Stimulated activated CD4-positive, alpha-beta T cell treated with anti-CD3 and anti-CD28 coated beads, TNF-alpha, amount 100 ng/mL, for 4 hours (primary cell): ENCODE data around the gene HSPA12A.

Source experiments
- DNase-seq, 3 experiments: peaks; one replicate each; pipeline ENCODE4 v3.0.0-alpha.2; 2020; ENCODE audit warnings: low read depth in 3 of 3

HSPA12A gene

DNA sequence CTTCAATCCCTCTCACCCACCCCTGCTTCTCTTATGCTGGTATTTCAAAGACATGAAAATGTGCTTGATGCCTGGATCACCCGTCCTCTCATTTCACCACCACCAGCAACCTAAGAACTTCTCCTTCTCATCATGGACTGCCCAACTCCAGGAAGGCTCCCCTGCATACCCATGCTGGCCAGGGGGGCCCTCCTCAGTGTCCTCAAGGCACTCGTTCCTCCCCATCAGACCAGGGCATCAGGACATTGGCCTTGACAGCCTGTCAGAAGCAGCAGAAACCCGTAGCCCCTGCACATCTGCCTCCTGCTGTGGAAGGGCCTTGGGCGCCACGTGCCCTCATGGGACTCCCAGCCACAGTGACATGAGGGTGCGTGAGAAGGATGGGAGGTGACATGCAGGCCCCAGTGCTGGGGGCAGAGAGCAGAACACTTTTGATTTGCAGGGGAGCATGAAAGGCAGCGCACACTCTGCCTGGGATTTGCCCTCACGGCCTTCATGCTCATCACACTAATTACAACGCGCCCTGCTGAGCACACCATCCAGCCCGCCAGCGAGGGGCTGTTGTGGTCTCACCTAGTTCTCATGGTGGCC lies 1.9 kb upstream of the HSPA12A start:
- no peak for DNase-seq

DNA sequence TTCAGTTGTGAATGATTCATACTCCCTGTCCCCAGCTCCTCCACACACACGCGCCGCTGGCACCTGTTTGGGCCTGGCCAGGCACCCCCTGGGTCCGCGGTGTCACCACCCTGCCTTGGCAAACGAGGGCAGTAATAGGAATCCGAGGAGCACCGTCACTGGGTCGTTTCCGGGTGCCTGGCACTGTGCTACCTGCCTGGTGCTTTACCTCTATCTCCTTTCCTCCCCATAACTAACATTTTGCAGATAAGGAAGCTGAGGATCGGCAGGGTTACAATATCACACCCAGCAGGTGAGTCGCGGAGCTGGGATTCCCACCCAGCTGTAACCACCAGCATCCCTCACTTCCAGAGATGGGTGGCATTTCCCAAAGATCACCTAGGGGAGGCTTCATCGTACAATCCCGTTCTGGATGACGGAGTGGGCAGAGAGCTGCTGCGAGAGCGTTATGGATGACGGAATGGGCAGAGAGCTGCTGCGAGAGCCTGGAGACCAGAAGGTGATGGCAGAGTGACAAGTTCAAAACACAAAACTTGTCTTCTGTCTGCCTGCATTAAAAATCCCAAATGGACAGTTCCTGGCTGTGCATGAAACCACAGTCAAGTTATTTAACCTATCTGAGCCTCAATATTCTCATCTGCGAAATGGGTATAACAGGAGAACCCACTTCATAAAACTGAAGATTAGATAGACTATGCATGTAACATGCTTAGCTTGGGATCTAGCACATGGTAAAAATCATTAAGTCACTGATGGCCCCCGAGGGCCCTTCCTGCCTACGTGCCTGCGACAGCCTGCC lies 1.1 kb upstream of the HSPA12A start:
- no peak for DNase-seq

DNA sequence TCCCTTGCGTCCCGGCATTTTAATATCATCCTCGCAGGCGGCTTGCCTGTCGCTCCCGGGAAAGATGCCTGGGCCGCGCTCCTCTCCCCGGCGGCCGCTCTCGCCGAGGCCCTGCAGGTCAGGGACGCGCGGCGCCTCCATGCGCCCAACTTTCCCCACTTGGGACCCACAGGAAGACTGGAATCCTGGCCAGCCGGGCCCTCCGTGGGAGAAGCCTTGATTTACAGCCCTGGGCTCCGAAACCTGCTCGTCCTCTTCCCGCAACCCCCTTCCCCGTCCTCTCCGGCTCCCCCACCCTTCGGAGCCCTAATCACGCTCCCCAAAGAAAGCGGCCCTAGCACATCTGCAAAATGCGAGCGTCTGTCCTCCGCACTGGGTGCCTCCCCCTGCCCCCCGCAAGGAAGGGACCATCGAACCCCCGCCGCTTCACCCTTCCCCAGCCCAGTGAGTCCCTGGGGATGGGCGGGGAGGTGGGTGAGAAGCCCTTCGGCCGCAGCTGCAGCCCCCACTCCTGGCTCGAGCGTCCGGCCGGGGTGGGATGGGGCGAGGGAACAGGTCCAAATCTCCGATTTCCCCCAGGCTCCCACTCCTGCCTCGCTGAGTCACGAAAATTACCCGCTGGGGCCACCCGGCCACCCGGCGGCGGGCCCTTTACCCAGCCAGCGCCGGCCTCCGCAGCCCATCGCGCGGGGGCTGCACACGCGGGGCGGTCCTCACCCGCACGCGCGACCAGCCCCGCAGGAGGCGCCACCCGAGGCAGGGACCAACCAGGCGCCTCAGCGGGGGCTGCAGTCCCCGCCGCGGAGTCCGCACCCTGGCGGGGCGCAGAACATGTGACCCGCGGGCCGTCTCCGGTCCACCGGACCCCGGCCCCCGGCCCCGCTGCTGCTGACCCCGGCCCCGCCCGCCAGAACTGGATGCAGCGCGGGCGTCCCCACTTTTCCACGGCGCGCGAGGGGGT lies 695 bp downstream of the HSPA12A start:
- no peak for DNase-seq

DNA sequence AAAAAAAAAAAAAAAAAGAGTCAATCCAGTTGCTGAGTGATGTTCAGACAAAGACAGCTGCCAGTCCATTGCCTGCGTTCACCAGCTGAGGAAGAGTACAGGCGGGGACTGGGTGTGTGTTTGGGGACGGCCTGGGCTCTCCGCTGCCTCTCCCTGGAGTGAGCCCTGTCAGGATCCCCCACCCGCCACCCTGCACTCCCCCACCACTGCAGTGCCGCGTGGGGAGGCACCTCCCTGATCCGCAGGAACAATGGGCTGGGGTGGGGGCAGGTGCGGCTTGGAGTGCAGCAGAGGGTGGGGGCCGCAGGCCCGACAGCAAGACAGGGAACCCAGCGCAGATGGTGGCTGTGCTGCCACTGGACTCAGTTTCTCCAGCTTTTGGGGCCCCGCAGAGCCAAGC lies 1.4 kb downstream of the HSPA12A start:
- DNase-seq: no peak

DNA sequence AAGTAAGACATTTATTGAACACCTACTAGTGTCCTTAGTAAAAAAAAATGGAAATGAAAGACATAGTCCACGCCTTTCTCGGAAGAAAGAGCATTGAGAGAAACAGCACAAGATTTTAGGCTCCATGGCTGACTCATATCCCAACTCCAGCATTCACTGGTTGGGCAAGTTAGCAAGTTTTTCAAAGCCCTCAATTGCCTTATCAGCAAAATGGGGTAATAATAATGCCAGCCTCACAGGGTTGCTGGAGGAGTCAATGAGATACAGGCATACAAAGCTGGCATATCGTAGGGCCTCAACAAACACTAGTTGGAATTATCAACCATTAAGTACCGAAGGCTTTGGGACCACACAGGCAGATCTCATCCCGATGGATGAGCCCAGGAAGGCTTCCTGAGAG lies 4.0 kb downstream of the HSPA12A start:
- no peak for DNase-seq

DNA sequence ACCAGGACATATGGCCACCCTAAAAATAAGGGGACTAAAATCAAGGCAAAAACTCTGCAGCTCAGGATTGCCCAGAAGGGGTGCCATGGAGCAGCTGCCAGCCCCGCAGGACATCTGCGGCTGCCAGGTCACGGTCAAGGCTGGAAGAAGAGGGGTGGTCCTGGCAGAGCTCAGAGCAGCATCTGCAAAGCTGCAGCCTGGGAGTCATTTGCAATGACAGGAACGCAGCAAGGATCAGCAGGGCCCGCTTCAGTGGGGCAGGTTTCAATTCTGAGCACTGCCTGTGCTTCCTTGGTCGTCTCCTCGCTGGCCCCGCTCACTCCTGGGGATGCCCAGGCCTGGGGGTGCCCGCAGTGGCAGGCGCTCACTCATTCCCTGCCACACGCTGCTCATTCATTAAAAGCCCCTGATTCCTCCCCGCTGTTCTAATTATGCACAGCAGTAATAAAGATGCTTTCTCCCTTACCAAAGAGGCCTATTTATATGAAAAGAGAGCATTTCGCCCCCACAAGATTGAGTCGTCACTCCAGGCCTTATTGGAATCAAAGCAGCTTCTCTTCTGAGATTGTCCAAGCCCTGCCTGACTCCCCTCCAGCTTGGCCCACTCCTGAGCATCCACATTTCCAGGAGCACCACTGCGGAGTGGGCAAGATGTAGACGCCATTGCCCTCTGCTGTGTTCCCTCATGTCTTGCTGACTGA lies 4.6 kb downstream of the HSPA12A start:
- no peak for DNase-seq

DNA sequence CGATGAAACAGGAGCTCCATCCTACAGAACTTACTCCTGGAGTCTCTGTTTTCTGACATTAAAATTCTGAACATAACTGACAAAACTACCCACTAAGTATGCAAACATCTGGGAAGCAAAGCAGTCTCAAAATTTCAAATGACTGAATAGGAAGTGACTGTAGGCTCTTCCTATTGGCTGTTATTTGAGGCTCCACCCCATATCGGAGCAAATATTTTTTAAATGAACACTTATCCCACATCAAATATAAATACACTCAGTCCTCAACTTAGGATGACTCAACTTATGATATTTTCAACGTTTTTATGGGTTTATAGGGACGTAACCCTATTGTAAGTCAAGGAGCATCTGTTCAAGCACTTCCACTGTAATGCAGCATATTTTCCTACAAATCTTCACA lies 8.8 kb downstream of the HSPA12A start:
- DNase-seq: no peak

DNA sequence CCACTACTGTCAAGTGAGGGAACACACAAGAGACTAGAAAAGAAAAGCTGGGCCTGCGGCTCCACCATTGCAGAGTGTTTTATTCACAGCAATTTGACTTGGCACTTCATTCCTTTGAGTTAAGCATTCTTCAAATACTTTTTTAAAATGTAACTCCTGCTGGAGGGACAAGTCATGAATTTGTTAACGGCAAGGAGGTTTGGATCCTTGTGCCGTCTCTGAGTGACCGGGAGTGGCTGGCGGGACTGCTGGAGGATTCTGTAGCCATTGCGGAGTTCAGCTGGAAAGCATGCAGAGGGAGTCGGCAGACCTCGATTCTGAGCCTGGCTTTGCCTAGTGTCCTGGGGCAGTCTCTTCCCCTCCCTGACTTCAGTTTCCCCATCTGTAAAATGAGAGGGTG lies 9.8 kb downstream of the HSPA12A start:
- DNase-seq: no peak

DNA sequence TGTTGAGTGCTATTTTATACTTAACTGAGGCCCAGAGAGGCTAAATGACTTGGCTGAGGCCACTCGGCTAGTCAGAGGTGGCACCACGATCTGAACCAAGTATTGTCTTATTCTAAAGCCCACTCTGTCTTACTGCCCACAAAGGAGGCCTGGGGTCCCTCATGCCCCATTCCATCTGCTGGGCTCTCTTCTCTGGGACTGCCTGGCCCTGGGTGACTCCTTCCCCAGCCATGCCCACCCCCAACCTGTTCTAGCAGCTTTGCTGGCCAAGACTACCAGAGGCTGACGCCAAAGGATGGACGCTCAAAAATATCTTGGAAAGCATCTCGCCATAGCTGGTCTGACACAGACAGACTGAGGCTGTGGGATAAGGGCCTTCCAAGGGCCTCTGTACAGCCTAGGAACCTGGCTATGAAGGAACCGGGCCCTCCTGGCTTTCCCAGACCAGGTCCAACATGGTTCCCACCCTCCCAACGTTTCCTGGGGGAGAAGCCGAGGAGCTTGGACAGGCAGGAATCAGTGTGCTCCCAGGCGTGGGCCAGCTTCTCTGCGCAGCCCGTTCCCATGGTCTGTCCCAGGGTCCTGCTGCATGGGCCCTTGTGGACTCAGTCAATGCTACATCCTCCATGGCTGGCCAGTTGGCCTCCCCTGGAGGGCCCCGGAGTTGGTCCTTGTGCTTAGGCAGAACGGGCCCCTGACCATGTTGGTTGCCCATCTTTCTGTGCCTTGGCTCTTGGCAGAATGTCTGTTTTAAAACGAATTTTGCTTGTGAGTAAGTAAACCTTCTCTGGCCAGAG lies 11.7 kb downstream of the HSPA12A start:
- DNase-seq: no peak

DNA sequence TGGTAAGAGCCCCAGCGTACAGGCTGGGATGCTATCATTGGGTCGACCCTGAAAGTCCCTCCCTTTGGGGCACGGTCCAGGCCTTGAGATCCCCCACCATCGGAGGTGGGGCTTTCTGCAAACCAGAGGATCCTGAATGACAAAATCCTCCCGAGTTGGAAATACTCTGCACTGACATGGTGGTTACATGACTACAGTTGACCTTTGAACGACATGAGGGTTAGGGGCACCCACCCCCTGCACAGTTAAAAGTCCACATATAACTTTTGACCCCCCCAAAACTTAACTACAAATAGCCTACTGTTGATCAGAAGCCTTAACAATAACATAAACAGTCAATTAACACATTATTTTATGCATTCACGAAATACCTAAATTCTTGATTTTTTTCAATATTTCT lies 13.1 kb downstream of the HSPA12A start:
- DNase-seq: no peak

DNA sequence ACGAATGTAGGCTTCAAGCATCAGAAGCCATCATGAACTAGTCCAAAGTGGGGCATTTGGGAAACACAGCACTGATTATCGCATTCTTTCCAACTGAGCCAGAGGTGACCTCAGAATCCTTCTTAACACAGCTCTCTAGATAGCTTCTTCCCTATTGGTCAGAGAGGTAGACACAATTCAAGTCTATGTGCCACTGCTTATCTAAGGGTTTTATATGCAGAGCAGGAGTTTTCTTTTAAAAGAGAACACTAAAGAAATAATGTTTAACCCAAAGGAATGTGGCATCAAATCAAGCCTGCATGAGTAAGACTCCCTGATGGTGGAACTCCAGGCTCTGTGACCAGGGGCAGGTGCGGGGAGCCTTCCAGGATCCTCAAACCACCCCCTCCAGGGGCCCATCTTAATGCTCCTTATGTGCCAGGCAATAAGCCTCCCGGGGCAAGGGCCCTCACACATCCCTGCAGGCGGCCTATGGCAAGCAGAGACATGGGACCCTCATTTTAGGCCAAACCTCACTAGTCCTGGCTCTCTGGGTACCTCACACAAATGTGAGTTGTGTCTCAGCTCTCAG lies 13.8 kb downstream of the HSPA12A start:
- DNase-seq: no peak

DNA sequence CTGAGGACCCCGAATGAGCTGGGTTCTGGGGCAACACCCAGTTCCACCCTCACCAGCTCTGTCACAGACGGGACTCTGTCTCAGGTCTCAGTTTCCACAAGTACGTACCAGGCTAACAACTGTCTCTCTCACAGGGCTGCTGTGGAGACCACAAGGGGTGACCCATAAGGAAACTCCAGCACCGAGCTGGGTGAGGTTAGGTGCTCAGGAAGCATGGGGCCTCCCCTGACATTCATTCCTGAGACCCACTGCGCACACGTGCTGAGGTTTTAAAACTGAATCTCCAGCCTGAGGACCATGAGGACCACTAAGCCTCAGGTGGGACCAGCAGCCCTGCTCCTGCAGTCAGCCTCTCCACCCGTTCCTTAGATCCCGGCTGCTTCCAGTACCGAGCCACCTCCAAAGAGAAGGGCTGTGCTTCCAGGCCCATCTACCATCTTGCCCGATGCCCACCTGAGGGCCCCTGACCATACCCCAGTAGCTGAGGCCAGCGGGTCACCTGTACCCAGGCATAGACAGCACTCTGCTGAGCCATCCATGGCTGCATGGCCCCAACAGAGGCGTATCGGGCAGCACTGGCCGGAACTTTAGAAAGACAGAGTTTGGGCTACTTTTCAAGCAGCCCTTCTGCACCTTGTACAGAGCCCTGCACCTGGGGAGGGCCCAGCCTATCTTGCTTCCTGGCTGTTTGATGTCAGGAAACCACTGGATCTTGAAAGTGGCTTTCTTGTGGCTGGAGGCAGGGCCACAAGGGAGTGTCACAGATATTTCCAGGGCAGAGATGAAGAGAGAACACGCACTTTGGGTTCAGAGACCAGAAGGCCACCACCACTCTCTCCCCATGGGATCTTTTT lies 18.7 kb downstream of the HSPA12A start:
- DNase-seq: no peak

DNA sequence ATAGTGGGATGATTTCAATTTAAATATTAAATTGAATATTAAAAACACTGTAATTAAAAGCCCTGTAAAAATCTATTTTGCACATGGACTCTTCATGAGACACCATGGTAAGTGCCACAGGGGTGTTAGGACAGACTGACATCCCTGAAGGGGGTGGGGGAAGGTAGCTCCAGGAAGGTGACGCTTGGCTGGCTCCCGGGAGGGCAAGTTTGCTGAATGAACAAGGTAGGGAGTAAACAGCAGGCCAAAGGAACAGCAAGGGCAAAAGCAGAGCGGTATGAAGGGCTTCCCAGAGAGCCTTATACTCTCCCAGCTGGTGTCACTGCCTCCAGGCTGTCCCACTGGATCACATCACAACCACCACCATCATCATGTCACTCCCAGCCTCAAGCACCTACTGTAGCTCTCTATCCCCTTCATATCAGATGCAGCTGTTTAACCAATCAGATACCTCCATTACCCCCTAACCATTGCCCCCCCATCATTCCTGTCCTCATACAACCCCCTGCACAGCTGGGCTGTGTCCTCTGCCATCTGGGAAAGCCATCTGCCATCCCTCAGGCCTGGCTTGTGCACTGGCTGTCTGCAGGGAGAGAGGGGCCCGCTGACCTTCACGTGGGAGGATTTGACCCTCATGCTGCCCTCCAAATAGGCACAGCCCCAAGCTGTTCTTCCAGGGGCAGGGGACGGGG lies 19.5 kb downstream of the HSPA12A start:
- DNase-seq: no peak

DNA sequence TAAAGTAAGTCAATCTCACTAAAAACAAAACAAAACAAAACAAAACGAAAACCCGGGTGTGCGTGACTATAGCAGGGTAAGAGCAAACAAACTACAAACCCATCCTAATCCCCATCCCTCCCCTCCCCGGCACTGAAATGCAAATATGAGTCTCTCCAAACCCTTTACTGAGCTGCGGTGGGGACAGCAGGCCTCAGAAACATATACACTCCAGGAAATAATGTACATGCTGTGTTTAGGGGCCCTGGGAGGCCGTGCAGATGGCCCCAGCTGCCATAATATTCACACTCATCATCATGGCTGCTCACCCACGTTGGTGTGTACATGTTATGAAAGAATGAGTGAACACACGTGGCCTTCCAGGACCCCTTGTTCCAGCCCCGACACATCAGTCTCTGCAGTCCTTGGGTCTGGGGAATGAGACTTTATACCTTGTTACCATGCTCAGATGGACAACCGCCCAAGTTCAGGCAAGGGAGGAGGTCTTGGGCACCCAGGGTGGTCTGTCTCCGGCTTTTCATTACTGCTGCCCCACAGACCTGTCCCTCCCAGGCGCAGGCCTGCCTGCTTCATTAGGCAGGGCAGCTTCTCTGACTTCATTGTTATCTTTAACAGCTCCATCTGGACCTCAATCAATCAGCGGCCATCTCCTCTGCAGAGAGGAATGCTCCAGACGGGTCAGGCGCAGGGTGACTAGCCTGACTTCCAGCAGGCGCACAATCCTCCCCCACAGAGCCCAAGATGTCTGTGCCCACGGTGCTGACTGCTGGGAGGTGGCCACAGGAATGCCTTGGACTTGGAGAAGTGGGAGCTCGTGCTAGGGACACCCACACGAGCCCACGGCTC lies 20.6 kb downstream of the HSPA12A start:
- DNase-seq: no peak

DNA sequence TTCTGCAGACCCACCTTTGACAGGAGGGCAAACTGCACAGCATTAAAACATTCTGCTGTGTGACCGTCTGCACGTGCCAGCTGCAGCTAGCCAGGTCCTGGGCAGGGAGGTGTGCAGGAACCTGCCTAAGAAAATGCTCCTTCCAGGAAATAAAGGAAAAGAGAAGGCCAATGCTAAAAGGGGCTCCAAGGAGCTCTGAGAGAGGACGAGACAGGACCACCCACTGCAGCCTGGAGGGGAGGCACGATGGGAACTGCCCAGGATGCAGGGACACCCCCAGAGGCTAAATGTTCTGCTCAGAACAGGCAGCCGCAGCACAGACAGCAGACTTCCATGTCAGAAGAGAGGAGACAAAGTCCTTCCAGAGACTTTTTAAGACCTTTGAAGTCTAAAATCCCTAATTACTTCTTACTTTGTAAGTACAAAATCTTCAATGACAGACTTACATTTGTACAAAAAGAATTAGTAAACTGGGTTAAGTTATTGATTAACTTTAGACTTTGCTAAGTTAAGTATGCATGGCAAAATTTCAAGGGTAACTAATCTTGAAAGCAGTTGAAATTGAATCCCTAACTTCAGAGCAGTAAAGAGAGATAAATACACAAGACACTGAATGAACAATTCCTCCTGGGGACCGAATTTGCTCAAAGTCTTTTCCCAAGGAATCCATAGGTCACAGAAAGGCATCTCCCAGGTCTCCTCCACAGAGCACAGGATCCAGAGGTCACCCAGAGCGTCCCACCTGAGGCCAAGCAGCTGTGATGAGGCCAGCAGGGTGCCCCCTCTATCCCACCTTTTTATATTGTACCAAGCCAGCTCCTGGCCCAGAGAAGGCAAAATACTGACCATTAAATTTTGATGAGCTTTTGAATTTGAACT lies 21.5 kb downstream of the HSPA12A start:
- no peak for DNase-seq

DNA sequence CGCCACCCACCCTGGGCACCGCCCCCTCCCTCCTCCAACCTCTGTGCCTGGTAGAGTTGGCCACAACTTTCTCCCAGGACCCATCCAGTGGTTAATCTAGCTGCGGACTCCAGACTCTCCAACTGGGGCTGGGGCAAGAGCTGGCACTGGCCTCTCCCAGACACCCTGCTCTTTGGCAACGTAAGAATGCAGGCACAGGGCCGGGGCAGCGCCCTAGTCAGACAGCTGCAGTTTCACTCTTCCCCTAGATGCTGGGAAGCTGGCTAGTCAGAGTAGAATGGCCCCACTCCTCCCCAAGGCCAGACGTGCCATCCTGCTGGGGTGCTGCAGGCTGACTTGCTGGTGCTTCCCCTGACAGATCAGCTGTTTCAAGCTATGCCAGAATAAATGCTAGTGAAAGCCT lies 22.1 kb downstream of the HSPA12A start:
- no peak for DNase-seq

DNA sequence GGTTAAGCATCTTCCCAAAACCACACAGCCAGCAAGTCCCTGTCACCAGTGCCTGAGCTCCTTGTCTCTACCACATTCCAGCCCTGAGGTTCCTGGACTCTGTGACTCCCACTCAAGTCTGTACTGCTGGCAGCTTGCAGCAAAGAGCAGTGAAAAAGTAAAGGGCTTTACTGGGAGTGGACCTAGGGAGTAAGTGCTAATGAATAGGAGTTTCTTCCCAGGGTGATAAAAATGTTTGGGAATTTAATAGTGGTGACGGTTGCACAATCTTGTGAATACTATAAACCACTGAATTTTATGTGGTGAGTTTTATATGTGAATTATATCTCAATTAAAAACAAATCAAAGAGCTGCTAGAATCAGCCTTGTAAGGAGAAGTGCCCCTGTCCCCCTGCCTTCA lies 22.6 kb downstream of the HSPA12A start:
- no peak for DNase-seq
